HG03139 (cell line): Measurements from ENCODE around the gene FIGNL2.

Experiments used
- ATAC-seq: cut with Tn5 transposase; IDR thresholded peaks from one replicate; pipeline ENCODE4 v1.9.1; 2021; ENCODE audit not compliant: unreplicated experiment

Gene FIGNL2

DNA sequence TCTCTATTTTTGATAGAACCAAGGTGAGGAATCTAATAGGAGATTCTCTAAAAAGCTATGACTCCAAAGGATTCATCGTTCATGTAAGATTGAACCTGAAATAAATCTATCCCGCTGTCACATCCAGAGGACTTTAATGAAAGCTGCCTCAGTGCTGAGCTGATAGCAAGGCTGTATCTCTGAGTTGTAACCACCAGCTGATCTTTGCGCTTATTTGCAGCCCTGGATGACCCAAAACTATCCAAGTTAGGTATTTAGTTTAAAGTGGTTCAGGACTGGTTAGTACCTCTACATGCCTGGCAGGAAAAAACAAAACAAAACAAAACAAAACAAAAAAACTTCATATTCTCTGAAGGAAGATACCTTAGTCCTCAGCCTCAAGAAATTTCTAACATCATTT, 30.6 kb upstream of the FIGNL2 start:
- ATAC-seq = no peak

DNA sequence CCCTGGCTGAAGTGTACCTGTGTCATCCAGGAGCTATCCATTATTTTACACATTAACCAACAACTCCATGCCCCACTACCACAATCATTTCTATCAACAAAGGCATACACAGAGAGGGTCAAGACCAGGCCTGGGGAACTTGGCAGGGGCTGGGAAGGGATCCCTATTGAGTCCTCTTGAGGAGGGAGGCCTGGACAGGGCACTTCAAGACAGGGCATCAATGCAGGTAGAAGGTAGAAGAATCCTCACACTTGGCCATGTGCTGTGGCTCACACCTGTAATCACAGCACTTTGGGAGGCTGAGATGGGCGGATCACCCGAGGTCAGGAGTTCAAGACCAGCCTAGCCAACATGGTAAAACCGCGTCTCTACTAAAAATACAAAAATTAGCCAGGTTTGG, 26.0 kb upstream of the FIGNL2 start:
- no peak for ATAC-seq

DNA sequence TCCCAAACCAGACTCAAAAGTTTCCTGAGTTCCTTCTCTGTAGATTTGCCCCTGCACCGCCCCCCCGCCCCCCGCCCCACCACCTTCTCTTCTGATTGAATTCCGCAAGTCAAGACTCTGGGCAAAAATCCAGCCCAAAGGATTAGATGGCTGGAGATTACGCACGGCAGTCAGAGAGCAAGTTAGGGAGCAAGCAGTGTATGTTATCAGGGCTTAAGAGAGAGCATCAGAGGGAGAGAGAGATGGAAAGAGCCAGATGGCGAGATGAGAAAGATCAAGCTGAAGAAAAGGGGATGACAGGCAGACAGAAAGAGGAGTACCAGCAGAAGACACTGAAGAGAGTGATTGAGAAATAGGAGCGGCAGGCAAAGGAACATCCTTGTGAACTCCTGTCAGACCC, 25.5 kb upstream of the FIGNL2 start:
- no peak for ATAC-seq

DNA sequence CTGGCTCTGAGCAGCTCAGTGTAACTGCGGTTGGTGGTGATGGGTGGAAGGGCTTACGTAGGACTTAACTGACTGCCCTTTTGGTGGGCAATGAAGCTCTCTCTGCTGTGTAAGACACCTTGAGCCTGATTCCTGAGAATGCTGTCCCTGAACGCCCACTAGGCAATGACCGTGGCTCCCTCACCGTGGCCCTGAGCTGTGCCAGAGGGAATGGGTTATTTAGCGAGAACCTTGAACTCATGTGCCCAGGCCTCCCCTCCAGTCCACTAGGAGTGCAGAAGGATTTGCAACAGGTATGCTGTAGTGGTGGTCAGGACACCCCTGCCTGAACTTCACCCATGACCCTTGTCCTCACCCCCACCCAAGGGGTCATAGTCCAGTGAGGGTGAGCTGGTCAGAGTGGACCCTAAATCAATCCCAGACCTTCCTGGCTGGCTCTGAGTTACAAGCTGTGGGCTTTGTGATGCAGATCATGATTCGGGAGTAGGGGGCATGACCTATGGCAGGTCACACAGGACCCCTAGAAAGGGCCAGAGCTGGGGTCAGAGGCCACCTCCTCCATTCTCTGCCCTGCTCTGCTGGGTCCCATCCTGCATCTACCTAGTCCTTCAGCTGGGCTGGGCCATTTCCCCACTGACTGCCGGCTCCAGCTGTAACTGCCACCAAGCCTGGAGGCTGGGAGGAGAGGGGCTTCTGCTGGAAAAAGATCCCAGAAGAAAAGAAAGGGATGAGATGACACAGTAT, 24.9 kb upstream of the FIGNL2 start:
- no peak for ATAC-seq

DNA sequence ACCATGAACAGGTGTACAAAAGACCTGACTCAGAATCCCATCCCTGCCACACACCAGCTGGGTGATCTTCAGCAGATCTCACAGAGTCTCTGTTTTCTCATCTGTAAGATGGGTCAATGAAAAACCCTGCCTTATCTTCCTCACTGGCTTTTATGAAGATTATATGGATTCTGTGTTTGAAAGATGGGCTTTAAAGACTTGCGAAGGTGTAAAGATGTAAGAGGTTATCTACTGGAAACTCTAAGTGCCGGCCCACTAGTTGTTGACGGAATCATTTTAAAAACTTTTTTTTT, 24.1 kb upstream of the FIGNL2 start:
- no peak for ATAC-seq

DNA sequence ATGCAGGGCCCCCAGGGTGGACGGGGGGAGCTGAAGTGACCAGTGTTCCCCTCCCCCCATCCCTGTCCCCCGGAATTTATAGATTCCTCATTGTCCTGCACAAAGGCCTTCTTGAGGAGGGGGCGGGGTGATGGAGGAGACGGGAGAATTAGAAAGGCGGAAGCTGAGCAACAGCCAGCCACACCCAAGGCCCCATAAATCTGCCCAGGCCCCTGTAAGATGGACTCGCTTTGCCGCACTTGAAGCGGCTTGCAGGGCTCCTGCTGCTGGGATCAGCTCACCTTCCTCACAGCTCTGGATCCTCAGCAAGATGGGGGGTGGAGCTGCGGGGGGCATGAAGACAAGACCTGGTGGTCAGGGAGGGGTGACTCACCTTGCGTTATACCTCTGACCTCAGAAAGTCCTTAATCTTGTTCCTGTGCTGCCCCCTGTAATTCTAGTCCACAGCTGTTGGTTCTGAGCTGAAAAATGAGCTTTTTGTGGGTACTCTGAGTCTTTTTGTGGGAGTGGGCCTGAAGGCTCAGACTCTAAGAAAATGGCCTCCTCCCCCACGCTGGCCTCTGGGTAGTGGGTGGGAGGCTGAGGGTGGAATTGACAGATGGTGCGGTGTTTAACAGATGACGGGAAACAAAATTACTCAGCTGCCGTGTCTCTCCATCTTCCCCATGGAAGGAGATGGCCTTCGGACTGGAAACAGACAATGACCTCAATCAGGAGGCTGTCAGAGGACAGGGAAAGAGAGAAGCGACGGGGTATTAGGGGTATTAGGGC, 23.6 kb upstream of the FIGNL2 start:
- ATAC-seq = no peak

DNA sequence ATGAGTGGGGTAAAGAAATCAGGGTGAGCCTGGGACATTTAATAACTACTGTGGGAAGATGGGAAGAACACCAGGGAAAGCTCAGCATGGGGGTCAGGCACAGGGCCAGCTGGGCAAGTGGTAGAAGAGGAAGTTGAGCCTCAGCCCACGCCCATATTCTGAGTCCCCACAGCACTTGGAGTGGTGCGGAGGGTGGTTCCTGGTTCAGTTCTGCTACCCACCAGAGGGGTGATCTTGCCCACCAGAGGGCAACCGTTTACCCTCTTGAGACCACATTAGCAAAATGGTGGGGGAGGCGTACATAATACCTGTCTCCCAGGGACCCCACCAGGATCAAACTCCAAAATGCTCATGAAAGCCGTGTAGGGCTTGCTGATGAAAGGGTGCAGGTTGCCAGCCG, 22.6 kb upstream of the FIGNL2 start:
- no peak for ATAC-seq

DNA sequence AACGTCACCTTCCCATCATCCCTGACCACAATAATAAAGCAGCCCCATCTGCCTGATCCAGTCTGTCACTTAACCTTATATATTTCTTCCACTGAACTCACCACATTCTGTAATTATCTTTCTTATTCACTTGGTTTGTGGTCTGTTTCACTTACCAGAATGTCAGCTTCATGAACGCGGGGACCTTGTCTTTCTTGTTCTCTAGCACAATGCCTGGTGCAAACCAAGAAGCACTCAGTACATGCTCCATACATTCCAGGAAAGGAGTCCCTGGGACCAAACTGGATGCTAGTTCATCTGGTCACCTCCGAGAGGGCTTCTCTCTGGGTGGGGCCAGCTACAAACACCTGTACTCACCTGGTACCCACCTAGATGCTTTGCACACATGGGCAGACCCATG, 22.0 kb upstream of the FIGNL2 start:
- no peak for ATAC-seq

DNA sequence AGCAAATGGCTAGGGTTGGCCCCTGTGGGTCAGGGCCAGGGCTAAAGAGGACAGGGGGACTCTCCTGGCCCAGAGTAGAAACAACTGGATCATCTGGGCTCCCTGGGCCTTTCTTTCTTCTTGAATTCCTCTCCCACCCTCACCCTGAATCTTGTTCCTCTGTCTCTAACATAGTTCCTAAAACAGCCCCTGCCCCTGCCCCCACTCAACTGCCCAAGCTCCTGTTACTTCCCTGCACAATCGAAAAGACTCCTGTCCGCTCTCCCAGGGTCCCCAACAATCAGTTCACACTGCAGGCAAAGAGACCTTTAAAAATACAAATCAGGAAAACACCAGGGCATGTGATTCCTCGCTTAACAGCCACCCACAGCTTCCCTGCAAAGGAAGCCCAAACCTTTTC, 21.4 kb upstream of the FIGNL2 start:
- no peak for ATAC-seq

DNA sequence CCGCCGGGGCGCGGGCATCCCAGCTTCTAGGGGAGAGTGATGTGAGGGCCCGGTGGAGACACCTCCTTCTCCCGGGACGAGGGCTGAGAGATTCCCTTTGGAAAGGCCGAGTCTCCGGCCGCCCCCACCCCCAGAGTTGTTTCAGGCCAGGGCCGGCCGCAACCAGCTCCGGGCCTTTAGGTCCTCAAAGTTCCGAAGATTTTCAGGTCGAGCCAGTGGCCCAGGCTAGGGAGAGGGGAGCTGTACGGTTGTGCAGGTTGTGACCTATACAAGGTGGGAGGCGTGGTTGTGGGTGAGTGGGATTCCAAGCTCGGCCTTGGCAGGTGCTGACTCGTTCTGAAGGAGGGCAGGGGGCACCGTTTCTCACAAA, 21.0 kb upstream of the FIGNL2 start:
- ATAC-seq = no peak

DNA sequence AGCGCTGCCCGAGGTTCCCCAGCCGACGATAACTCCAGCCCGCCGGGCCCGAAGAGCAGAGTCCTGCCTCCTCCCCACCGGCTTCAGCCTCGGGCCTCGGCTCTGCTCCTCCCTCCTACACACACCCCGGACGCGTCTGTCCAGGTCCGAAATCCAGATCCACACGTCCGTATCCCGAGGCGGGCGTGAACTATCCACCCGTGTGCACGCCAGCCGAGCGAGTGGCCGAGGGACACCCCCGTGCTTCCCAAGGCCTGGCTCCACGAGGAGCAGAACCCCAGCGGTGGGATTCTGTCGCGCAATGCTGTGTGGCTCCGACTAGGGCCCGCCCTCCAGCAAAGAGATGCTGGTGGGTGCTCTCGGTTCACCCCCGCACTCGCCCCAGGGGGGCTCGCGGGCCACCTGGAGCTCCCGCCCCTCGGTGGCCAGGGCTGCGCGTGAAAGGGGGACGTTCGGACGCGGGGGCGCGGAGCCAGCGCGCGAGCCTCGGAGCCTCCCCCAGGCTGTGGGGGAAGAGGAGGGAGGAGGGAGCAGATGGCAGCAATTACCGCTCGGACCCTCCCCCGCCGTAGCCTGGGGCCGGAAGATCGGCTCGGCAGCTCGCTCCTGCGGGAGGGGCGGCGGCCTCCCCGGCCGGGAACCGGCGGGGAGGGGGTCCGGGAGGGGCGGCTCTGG, 20.4 kb upstream of the FIGNL2 start:
- ATAC-seq = no peak

DNA sequence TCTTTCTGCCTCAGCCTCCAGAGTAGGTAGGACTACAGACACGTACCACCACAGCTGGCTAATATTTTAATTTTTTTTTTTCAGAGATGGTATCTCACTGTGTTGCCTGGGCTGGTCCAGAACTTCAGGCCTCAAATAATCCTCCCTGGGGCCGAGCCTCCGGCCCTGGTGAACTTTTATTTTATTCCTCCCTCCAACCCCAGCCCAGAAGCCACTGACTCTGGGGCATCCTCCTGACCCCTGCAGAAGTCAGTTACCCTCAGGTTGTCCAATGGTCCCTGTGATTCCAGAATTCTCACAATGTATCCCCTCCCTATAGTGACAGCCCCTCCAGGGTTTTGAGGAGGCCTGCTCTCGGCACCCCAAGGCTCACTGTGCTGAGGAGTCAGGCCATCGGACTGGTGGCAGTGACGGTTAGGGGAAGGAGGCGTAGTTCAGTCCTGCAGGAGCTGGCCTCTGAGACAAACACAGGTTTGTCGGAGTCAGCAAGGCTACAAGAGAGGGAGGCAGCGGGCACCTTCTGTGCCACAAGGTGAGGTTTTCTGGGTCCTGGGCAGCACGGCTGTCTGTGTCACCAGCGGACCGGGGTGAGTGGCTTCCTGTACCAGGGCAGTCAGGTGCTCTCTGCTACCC, 19.4 kb upstream of the FIGNL2 start:
- no peak for ATAC-seq

DNA sequence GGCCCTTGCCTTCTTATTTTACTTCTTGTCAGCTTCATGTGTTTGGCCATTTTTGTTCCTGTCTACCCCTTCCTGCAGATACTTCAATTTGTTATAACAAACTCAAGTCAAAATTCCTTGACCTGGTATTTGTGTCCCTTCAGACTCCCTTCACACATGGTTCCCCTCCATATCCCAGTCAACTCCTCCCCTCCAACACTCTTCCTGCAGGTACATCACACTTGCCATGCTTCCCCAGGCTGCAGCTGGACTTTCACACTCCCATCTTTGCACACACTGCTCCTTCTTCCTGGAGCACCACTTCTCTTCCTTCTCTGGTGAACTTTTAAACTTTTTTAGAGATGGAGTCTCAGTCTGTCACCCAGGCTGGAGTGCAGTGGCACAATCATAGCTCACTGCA, 18.9 kb upstream of the FIGNL2 start:
- no peak for ATAC-seq

DNA sequence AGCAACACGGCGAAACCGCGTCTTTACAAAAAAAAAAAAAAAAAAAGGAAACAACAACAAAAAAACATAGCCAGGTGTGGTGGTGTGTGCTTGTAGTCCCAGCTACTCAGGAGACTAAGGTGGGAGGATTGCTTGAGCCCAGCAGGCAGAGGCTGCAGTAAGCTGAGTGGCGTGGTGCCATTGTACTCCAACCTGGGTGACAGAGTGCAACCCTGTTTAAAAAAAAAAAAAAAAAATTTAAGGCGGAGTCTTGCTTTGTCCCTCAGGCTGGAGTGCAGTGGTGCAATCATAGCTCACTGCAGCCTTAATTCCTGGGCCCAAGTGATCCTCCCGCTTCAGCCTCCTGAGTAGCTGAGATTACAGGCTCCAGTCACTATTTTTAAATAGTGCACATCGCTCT, 18.2 kb upstream of the FIGNL2 start:
- no peak for ATAC-seq

DNA sequence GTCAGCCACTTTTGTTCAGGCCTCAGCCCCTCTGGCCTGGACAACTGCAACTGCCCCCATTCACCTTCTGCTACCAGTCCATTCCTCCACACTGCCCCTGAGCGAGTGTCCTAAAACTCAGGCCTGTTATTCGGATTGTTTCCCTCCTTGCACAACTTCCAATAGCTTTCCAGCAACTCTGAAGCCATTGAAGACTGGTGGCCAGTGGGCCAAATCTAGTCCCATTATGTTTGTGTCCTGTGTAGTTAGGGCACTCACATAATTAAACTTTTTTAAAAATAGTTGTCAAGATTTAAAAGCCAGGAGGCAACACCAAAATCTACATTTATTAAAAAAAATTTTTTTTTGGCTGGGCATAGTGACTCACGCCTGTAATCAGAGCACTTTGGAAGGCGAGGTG, 17.8 kb upstream of the FIGNL2 start:
- no peak for ATAC-seq

DNA sequence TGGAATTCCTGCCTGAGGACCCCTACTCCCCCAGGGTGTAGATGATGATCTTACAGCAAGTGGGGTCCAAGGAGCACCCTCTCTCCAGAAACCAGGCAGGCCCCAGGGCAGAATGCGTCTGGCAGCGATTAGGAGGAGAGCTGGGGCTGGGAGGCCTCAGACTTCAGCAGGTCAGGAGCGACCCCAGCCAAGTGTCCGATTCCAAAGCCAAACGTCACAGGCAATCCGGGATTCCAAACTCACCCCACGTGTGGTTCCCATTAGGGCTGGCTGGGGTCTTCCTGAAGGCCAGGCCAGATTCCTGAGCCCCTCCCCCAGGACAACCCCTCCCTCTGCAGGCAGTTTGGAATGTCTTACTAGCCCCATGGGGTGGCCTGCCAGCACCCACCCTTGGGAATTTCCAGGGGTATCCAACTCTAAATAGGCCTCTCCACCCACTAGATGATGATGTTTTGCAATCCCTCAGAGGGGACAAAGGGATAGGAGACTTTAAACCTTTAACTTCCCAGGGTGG, 17.3 kb upstream of the FIGNL2 start:
- ATAC-seq = no peak

DNA sequence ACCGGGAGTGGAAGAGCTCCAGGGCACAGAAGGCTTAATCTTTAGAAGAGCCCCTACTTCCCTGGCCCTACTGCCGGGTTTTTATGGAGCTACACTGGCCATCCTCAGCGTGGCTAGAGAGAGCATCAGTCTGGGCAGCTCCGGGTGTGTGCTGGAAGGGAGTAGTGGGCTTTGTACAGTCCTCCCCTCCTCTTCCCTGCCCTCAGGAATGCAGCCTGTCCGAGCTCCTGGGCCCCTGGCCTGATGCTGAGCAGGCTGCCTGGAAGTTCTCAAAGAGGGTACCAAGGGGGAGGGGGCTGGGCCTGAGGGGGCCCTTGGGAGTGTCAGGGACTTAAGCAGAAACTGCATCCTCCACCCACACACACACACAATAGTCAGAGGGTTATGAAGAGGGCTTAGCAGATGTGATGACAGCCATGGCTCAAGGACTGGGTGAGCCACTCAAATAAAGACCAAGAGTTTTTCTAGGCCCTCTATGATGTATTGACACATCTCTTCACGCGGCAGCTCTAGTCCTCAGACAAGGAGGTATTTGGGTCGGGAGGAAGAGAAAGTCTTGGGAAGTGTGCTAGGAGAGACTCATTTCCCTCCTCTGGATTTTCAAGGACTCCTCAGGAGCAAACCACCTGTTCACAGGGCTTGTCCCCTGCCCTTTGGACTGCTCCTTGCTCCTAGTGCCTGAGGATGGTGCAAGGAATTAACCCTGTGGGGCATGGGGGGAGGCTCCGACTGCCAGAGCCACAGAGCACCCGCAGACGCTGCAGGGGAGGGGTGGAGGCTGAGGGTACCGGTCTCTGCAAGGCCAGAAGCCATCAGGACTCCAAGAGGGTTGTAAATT, 16.5 kb upstream of the FIGNL2 start:
- ATAC-seq = no peak

DNA sequence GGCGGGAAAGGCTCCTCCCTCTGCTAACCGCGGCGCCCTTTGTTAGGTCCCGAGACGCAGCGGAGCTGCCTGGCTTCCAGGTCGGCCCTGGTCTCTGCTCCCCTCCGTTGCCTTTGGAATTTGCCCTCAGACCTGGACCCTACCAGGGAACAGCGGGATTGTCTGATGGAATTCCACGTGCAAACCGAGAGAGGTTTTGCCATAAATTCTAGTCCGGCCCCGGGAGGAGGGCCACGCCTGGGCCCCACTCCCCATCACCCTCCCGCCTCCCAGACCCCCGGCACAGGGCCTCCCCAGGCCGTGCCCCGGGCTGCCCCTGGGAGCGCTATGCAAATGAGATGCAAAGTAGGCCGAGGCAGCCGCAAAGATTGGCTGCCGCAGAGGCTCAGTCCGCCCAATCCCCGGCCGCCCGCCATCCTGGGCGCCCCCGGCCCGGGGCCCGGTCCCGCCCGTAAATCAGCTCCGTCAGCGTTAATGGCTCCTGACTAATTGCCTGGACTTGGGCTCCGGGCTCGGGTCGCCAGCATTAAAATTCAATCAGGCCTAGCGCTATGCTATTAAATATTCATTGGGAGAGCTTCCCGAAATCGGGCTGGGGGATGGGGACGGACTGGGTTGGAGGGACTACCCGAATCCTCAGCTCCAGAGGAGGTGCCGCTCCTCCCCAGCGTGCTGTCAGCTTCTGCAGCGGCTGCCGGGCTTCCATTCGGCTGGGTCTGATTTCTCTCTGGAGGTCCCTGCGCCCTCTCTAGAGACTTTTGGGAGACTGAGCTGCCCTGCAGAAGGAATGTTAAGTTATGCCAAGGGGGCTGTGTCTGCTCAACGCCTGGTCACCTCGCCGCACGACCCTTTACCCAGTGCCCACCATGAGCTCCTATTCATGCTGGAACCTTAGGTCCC, 15.7 kb upstream of the FIGNL2 start:
- no peak for ATAC-seq

DNA sequence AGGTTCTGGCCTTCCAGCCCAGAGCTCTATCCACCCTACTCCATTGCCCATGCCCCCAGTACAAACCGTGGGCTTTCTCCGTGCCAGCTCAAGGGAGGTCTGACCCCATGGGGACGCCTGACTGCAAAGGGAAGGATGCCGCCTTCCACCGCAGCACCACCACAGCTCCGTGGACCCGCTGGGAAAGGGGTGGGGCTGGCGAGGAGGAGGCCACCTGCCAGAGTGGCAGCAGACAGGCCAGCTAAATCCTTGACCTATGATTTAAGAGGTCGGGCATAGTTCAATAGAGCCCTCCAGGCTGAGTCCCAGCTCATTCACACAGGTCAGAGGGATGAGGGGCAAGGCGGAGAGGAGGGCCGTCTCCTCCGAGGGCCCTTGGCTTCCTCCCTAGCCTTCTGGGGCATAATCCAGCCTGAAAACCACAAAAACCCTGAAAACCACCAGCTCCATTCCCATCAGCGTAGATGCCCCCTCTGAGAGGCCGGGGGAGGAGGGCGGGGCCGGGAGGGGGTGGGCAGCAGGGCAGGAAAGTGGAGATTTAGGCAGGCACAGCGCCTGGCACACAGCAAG, 14.9 kb upstream of the FIGNL2 start:
- ATAC-seq = no peak

DNA sequence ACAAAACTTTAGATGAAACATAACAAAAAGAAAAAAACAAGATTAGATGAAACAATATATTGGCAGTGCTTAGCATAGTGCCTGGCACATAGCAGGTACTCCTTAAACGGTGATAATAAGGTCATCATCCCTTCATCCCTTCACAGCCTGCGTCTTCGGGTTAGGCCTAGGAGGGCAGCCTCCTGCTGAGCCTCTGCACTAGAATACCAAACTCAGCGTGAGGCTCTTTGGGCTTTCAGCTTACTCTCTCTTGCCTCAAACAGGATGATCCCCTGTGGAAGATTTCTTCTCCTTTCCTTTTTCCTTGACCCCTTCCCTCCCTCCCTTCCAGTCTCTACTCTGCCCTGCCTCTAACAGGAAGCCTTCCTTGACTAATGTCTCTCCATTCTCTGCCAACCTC, 14.4 kb upstream of the FIGNL2 start:
- no peak for ATAC-seq
